GM21528 (cell line): ENCODE measurements around the gene LOXL4.

ENCODE experiments used
- ATAC-seq: cut with Tn5 transposase; IDR thresholded peaks from one replicate; pipeline ENCODE4 v1.9.1; 2021; ENCODE audit warnings: mild to moderate bottlenecking, moderate library complexity; ENCODE audit not compliant: unreplicated experiment, low FRiP score

Gene LOXL4

DNA sequence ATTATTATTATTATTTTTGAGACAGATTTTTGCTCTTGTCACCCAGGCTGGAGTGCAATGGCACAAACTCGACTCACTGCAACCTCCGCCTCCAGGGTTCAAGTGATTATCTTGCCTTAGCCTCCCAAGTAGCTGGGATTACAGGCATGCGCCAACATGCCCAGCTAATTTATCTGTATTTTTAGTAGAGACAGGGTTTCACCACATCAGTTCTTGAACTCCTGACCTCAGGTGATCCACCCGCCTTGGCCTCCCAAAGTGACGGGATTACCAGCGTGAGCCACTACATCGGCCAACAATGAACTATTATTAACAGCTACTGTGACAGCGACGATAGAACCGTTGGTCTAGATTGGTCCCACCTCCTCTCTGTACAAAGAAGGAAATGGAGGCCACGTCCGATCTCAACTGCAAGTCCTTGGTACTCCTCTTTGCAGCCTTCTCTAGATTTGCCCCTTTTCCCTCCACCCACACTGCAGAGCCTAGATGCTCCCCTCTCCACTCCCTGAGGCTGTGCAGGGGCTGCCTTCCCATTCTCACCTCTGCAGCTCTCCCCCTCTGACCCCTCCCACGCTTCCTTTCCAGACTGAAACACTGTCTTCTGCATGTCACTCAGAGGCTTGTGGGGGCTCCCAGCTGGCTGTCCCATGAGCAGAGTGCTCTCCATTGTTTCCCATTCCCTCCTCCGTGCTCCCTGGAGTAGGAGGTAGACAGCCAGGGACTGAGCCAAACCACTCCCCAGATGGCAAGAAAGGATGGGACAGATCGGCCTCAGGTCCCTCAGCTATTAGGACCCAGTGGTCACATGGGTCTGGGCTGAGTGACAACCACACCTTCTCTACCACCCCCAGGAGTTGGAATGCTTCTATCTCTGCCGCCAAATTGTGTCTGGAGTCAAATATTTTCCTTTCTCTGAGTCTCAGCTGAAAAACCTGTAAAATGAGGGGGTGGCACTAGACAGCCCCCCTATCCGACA is 2.3 kb downstream of the LOXL4 start:
- no peak for ATAC-seq

DNA sequence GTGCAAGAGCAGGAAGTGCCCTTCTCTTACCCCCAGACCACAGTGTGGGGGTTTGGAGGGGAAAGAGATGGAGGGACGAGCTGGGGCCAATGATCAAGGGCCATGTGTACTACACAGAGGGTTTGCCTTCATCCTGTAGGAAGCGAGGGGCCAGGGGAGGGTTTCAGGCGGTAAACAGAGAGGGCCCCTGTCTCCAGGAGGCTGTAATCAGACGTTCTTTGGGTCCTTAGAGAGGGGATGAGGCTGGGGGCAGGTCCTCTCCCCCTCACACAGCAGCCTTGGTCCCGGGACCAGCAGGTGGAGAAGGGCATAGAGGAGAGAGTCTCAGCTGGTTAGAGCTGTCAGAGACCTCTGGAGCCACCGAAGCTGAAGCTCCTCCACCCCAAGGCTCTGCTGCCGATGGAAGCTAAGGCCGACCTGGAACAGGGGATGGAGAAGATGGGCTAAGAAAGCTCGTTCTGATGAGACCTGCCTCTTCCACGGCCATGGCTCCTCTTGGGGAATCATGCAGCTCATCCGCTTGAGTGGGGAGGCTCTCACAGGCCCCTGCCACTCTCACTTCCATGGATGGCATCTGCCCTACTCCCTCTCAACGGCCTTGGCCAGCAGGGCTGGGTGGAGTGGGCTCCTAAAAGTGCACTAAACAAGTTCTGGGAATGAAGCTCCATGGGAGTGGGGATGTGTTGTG is 3.5 kb downstream of the LOXL4 start:
- ATAC-seq: no peak

DNA sequence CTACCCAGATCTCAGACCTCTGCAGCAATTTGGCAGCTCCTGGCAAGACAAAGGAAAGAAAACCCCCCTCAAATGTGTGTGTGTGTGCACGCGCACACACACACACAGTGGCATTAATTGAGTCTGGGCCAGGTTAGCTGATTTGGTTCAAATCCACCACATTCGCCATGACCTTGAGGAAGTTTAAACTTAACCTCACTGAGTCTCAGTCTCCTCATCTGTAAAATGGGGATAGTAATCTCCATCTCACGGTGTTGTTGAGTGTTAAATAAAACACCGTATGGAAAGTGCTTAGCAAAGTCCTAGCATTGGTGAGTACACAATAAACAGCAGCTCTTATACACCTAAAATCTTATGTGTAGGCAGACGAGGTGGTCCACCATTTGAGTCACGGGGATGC is 4.9 kb downstream of the LOXL4 start:
- no peak for ATAC-seq

GRCh38 chr10:98262571-98262970 is 5.4 kb downstream of the LOXL4 start:
- ATAC-seq: no peak

- ATAC-seq: no peak
These were observed 6.3 kb downstream of the LOXL4 start for GRCh38 chr10:98261436-98262277.

DNA sequence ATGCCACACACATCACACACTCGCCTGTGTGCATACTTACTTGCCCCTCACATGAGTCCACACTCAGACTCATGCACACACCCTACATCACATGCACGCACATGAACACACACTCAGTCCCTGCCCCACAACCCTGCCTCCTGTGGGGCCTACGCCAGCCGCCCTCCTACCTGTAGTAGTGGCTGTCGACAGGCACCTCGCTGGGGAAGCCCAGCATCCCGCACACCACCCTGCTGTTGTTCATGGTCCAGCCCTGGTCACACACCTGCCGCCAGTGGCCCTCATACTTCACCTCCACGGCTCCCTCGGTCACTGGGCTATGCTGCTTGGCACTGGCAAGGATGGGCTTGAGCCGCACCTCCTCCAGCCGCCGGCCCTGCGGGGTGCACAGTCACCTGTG is 7.2 kb downstream of the LOXL4 start:
- no peak for ATAC-seq

- ATAC-seq: no peak
These were observed 7.6 kb downstream of the LOXL4 start for GRCh38 chr10:98260350-98260749.

DNA sequence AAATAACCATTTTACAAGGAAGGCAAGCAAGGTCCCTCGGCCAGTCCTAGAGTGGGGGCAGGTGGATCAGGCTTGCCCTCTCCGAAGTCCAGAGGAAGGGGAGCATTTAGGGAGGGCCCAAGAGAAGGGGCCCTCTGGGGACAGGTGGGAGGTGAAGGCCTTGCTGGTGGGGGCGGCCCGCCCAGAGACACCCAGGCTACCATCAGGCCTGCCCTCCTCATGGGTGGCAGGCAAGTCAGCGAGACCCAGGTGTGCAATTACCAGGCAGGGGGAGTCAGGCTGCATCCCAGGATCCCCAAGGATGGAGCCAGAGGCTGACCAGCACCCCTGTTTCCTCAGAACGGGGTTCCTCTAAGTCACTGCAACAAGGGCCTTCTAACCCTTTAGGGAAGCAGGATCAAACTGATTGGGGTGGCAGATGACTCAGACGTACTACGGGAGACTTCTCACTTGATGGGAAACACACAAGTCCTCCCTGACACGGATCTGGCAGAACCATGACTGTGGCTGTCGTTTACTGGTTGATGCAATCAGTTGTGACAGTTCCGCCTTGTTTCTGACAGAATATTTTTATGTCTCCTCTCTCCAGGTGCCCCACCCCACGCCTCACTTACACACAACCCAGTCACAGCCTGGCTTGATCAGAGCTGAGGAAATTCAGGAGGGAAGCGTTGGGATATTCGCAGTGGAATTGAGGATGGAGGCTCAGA is 8.2 kb downstream of the LOXL4 start:
- no peak for ATAC-seq

GRCh38 chr10:98258683-98259454 is 9.1 kb downstream of the LOXL4 start:
- ATAC-seq: no peak

DNA sequence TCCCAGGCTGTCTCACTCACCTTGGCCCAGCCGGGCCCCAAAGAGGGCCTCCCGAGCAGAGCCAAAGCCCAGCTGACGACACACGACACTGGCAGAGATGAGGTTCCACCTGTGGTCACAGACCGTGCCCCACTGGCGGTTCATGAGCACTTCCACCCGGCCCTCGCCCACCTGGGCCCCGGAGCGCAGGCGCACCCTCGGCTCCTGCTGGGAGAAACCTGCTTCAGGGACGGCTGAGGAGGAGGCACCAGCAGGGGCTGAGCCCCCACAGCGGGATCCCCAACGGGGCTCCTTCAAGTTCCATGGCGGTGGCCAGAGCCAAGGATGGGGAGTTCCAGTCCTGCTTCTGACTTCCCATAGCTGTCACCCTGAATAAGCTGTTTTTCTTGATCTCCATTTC is 10.0 kb downstream of the LOXL4 start:
- ATAC-seq: no peak

- ATAC-seq: no peak
These were observed 10.8 kb downstream of the LOXL4 start for GRCh38 chr10:98257198-98257597.

DNA sequence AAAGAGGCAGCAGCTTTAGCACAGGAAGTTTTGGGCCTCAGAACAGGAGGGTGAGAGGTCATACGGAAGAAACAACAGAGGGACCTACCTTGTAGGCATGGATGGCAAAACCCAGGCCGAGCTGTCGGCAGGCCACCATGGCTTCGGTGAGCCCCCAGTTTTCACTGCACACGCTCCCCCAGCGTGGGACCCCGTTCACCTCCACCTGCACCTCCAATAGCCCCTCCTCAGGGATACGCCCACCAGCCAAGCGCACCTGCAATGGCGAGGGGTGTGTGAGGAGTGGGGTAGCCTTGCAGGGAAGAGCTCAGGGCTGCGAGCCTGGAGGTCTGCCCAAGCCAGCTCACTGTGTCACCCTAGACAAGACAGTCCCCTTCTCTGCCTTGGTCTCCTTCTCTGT is 11.3 kb downstream of the LOXL4 start:
- no peak for ATAC-seq

DNA sequence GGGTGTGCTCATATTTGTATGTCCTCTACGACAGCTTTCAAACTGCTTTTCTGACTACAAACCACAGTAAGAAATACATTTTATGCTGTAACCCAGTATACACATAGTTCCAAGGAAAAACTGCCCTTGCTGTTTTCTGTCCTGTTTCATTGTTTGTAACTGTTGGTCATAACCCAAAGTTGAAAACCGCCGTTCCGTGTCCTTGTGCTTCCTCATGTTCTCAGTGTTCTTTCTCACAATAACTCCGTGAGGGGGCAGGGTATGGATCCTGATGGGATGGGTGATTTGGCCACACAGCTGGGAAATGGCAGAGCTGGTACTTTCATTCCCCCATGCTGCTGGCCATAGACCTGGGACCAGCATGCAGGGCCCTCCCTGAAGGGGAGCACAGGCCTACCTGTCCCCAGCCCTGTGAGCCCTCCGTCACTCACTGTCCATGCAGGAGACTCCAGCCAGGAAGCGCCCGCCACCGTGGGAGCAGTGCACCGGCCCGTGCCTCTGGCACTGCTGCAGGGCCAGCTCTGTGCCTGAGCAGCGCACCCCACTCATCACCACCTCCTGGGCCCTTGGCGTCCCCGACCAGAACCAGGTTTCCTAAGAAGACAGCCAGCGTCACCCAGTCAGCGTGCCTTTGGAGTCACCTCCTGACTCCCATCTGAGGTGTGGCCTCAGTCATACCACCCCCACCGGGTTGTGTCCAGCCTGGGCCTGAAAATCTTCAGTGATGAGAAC is 12.7 kb downstream of the LOXL4 start:
- no peak for ATAC-seq

DNA sequence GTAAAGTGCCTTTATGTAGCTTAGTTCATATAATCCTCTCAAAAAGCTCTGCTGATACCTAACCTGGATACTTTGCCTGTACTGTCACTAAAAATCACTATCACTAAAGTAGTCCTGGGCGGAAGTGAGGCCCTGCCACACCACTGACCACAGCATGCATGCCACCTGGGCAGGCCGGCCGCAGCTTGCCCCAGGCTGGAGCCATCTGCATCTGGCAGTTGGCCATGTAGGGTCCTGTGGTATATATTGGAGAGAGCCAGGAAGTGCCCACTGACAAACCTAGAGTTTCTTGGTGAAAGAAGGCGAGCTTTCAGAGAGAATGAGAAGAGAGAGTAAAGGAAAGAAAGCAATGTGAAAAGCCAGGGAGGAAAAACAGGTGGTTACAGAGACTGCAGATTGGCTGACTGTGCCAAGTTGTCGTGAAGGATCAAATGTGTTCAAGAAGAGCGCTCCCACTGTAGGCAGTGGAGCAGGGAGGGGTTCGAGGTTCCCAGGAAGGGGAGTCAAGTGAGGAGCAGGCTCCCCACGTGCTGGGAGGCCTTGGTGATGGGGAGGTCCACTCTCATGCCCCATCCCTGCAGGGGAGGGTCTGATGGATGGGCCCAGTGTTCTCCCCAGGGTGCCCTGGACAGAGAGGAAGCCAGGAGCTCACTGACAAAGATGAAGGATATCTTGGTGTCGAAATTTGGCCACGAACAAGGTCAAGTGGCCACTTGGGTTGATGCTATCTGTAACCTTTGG is 13.6 kb downstream of the LOXL4 start:
- ATAC-seq: no peak

GRCh38 chr10:98253499-98253898 is 14.5 kb downstream of the LOXL4 start:
- no peak for ATAC-seq

GRCh38 chr10:98252464-98252863 is 15.5 kb downstream of the LOXL4 start:
- ATAC-seq: no peak

DNA sequence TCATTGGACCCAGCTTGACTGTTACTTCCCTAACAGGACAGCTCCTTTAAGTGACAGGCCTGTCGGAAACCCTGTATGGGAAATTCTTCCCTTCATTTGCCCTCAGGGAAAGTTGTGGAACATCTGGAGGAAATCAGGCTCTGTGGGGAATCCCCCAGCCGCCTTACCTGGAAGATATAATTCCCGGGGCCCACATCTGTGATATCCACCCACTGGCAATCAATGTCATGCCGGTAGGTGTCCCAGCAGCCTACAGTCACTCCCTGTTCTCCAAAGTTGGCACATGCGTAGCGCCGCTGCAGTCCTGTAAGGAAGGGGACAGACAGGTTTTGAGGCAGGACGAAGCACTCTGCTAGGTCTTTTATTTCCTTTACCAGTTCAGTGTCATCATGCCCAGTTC is 16.6 kb downstream of the LOXL4 start:
- no peak for ATAC-seq

GRCh38 chr10:98249134-98249533 is 18.9 kb downstream of the LOXL4 start:
- ATAC-seq: no peak
